DND-41 (cell line): Measurements from ENCODE around the gene ACOXL.

ENCODE experiments used
- ATAC-seq: fragments of 200-7000 bp; cut with Tn5 transposase; 3 replicates; pipeline ENCODE4 v1.9.1; 2021; ENCODE audit warnings: low read depth; ENCODE audit not compliant: insufficient read depth
- DNase-seq: peaks from one replicate; pipeline ENCODE4 v3.0.0-alpha.2; 2020
- H2AFZ ChIP-seq: 2 replicates; pipeline ENCODE4 v1.6.0; 2012; ENCODE audit warnings: low read depth, low read length
- H3K27ac ChIP-seq: 2 replicates; pipeline ENCODE4 v1.5.1; 2012; ENCODE audit warnings: low read length, inconsistent platforms
- H3K27me3 ChIP-seq: fragments of 200-600 bp; sonication (generic); 2 replicates; pipeline ENCODE4 v1.6.0; 2012; ENCODE audit warnings: low read length, mild to moderate bottlenecking, inconsistent platforms; ENCODE audit not compliant: insufficient read depth, poor library complexity
- H3K36me3 ChIP-seq: 2 replicates; pipeline ENCODE4 v1.5.1; 2012; ENCODE audit warnings: low read length, inconsistent platforms; ENCODE audit not compliant: insufficient read depth
- H3K4me1 ChIP-seq: 2 replicates; pipeline ENCODE4 v1.5.1; 2012; ENCODE audit warnings: mild to moderate bottlenecking, low read length; ENCODE audit not compliant: insufficient read depth
- H3K4me2 ChIP-seq: 2 replicates; pipeline ENCODE4 v1.6.0; 2012; ENCODE audit warnings: mild to moderate bottlenecking, moderate library complexity, low read length, inconsistent platforms; ENCODE audit not compliant: insufficient read depth
- H3K4me3 ChIP-seq, 2 experiments: fragments of 200-600 bp in 1 of 2; shearing (Covaris generic) in 1 of 2; 2 replicates each; pipeline ENCODE4 v1.5.1; 2012 to 2016; ENCODE audit warnings: inconsistent platforms in 2 of 2, low read length in 2 of 2, mild to moderate bottlenecking in 2 of 2, low read depth in 1 of 2, moderate library complexity in 1 of 2
- H3K79me2 ChIP-seq: 2 replicates; pipeline ENCODE4 v1.6.0; 2012; ENCODE audit warnings: low read length, inconsistent platforms; ENCODE audit not compliant: insufficient read depth
- H3K9ac ChIP-seq: 2 replicates; pipeline ENCODE4 v1.6.0; 2012; ENCODE audit warnings: low read depth, mild to moderate bottlenecking, inconsistent platforms, low read length, moderate library complexity
- H3K9me3 ChIP-seq: 2 replicates; pipeline ENCODE4 v1.5.1; 2012; ENCODE audit warnings: low read length, moderate library complexity, mild to moderate bottlenecking, inconsistent platforms; ENCODE audit not compliant: insufficient read depth, severe bottlenecking
- H4K20me1 ChIP-seq: 2 replicates; pipeline ENCODE4 v1.6.0; 2012; ENCODE audit warnings: low read length; ENCODE audit not compliant: insufficient read depth
- EZH2 ChIP-seq: IDR thresholded peaks from 3 replicates; pipeline ENCODE4 v1.6.1; 2012; ENCODE audit warnings: borderline replicate concordance, low read depth, mild to moderate bottlenecking, moderate library complexity, low read length, inconsistent platforms; ENCODE audit not compliant: severe bottlenecking
- TF ChIP-seq, protein P1 (sequence below): IDR thresholded peaks from 2 replicates; pipeline ENCODE4 v1.5.1; 2012; ENCODE audit warnings: borderline replicate concordance, low read length, moderate library complexity, mild to moderate bottlenecking; ENCODE audit not compliant: poor library complexity, severe bottlenecking; ENCODE audit errors: extremely low read depth

Gene ACOXL

DNA sequence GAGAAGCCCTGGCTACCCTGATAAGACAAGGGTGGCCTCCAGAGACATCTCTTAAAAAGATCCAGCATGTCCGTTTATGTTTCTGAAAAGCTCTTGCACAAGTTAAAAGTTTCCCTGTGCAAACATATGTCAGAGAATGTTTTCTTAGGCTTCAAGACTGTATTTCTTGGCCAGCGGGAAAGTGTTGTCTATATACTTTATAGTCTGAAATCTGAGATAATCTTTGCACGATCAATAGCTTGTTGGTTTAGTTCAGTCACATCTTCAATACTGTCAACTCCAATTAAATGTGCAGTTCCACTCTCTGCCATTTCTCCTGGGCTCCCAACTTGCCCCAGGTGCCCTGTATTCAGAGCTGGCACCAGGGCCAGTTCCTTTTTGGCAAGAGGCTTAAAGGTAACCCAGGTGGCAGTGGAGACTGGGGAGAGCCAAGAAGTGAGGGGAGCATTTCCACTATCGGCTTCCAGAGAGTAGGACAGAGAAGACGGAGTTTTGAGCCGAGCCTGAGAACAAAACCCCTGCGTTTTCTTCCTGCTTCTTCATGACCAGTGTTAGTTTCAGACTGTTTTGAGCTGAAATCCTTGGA, 64.4 kb downstream of the ACOXL start:
- no peak for TF ChIP-seq EZH2
- TF ChIP-seq, protein P1, sequence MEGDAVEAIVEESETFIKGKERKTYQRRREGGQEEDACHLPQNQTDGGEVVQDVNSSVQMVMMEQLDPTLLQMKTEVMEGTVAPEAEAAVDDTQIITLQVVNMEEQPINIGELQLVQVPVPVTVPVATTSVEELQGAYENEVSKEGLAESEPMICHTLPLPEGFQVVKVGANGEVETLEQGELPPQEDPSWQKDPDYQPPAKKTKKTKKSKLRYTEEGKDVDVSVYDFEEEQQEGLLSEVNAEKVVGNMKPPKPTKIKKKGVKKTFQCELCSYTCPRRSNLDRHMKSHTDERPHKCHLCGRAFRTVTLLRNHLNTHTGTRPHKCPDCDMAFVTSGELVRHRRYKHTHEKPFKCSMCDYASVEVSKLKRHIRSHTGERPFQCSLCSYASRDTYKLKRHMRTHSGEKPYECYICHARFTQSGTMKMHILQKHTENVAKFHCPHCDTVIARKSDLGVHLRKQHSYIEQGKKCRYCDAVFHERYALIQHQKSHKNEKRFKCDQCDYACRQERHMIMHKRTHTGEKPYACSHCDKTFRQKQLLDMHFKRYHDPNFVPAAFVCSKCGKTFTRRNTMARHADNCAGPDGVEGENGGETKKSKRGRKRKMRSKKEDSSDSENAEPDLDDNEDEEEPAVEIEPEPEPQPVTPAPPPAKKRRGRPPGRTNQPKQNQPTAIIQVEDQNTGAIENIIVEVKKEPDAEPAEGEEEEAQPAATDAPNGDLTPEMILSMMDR = no peak

GRCh38 chr2:110799376-110799775, 67.0 kb downstream of the ACOXL start:
- DNase-seq (no peak), ATAC-seq (no peak)
- no peaks in the 10 kb centered on the region for H3K79me2 ChIP-seq
- H3K27me3 ChIP-seq = no peaks in the 10 kb centered on the region
- H4K20me1 ChIP-seq = no peaks in the 10 kb centered on the region
- H3K4me3 ChIP-seq = no peak overlapping the region
- no peaks in the 10 kb centered on the region for H3K9me3 ChIP-seq
- no peaks in the 10 kb centered on the region for H3K36me3 ChIP-seq
- H3K27ac ChIP-seq = no peak overlapping the region
- H3K9ac ChIP-seq = no peak overlapping the region
- H2AFZ ChIP-seq = no peak overlapping the region
- H3K4me1 ChIP-seq = no peaks in the 10 kb centered on the region
- TF ChIP-seq, protein P1 = no peak
- no peak for TF ChIP-seq EZH2
- no peak overlapping the region for H3K4me2 ChIP-seq

More for the DNA sequence above, 64.4 kb downstream of the ACOXL start:
- Histone ChIP-seq H3K79me2 (no peaks in the 10 kb centered on the region), H3K4me2 (no peak overlapping the region), H3K9me3 (no peaks in the 10 kb centered on the region), H3K27me3 (no peaks in the 10 kb centered on the region), H3K36me3 (no peaks in the 10 kb centered on the region), H3K9ac (no peak overlapping the region), H3K4me1 (peaks cover 3% of the 10 kb centered on the region), H4K20me1 (no peaks in the 10 kb centered on the region), H2AFZ (no peak overlapping the region), H3K4me3 (no peak overlapping the region), H3K27ac (no peak overlapping the region)
- DNase-seq = no peak
- no peak for ATAC-seq

DNA sequence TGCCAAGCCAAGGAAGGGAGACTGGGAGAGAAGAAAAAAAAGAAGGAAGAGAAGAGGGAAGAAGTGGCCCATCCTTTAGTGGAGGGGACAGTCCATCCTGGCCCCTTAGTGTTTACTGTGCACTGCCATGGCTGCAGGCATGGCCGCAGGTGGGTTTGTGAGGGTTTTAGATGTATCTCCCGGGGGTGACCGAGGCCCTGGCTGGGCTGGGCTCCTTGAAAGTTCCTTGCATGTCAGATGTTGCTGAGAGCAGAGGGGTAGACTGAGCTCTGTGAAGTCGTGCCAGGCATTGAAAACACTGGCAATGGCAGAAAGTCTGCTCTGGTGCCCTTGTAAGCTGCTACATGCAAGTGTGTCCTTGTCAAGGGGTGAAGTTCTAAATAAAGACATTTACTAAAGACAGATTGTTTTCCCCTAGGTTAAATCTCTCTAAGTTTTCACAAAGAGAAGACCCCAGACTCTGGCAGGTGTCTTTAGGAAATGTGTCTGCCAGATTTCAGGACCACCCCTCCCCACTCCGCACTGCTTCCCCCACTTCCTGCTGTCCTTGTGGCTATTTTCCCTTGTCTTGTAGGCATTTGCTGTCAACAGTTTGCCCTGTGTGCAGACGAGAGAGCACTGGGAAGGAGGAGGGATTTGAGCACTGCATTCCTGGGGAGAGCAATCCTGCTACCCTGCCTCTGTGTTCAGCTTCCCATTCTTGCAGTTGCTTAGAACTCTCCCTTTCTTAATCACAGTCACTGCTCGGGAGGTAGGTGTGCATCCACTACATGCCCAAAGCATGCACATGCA, 68.4 kb downstream of the ACOXL start:
- H3K36me3 ChIP-seq = no peaks in the 10 kb centered on the region
- H3K27ac ChIP-seq = no peak overlapping the region
- peaks cover 2% of the 10 kb centered on the region for H3K9me3 ChIP-seq
- no peak overlapping the region for H2AFZ ChIP-seq
- DNase-seq (no peak), ATAC-seq (no peak)
- no peaks in the 10 kb centered on the region for H3K4me1 ChIP-seq
- H3K27me3 ChIP-seq = no peaks in the 10 kb centered on the region
- no peak overlapping the region for H3K4me3 ChIP-seq
- H3K4me2 ChIP-seq = no peak overlapping the region
- no peaks in the 10 kb centered on the region for H4K20me1 ChIP-seq
- H3K79me2 ChIP-seq = no peaks in the 10 kb centered on the region
- no peak for TF ChIP-seq EZH2
- TF ChIP-seq, protein P1 = no peak
- H3K9ac ChIP-seq = no peak overlapping the region
